HepG2 (cell line): ENCODE measurements around the gene UACA. TPM values are rescaled to one million over a fixed set of nuclear protein-coding genes. Genes with fewer than 3 reads are reported as not detected.

Experiments
- BCL6 ChIP-seq: IDR thresholded peaks from 2 replicates; pipeline ENCODE4 v1.6.1; 2016; ENCODE audit warnings: missing genetic modification reagents, missing compliant biosample characterization
- BCLAF1 ChIP-seq: fragments of 450-650 bp; IDR thresholded peaks from 2 replicates; pipeline ENCODE4 v1.6.1; 2017; ENCODE audit warnings: mild to moderate bottlenecking
- BHLHE40 ChIP-seq: IDR thresholded peaks from 2 replicates; pipeline ENCODE4 v1.6.1; 2011; ENCODE audit warnings: low read length, improper control_type of control experiment
- CBFB ChIP-seq: sonication (generic); formaldehyde crosslinking; IDR thresholded peaks from 2 replicates; pipeline ENCODE4 v1.4.0; 2020; ENCODE audit warnings: missing genetic modification reagents
- CEBPZ ChIP-seq: IDR thresholded peaks from 2 replicates; pipeline ENCODE4 v1.6.1; 2012; ENCODE audit warnings: low read length, improper control_type of control experiment
- ELF3 ChIP-seq: IDR thresholded peaks from 2 replicates; pipeline ENCODE4 v1.6.1; 2016; ENCODE audit warnings: missing genetic modification reagents, missing compliant biosample characterization
- FOXJ3 ChIP-seq: sonication (generic); formaldehyde crosslinking; IDR thresholded peaks from 2 replicates; pipeline ENCODE4 v1.4.0; 2020; ENCODE audit warnings: missing genetic modification reagents, mild to moderate bottlenecking, borderline replicate concordance
- GLI4 ChIP-seq: sonication (generic); formaldehyde crosslinking; IDR thresholded peaks from 2 replicates; pipeline ENCODE4 v1.5.1; 2020; ENCODE audit warnings: missing genetic modification reagents, mild to moderate bottlenecking, moderate library complexity, borderline replicate concordance
- HES4 ChIP-seq: sonication (generic); formaldehyde crosslinking; IDR thresholded peaks from 2 replicates; pipeline ENCODE4 v1.9.0; 2021; ENCODE audit warnings: mild to moderate bottlenecking, missing genetic modification reagents, borderline replicate concordance
- HIVEP1 ChIP-seq: sonication (generic); formaldehyde crosslinking; IDR thresholded peaks from 2 replicates; pipeline ENCODE4 v1.4.0; 2020; ENCODE audit warnings: mild to moderate bottlenecking, missing genetic modification reagents
- MYNN ChIP-seq: sonication (generic); formaldehyde crosslinking; IDR thresholded peaks from 2 replicates; pipeline ENCODE4 v1.4.0; 2020; ENCODE audit warnings: mild to moderate bottlenecking, low read depth, missing genetic modification reagents
- NFATC3 ChIP-seq: sonication (generic); formaldehyde crosslinking; IDR thresholded peaks from 2 replicates; pipeline ENCODE4 v1.5.1; 2020; ENCODE audit warnings: mild to moderate bottlenecking, missing genetic modification reagents
- NR2F6 ChIP-seq, 2 experiments: IDR thresholded peaks; 2 replicates each; pipeline ENCODE4 v1.6.1; 2016; ENCODE audit warnings: antibody characterized with exemption in 1 of 2, mild to moderate bottlenecking in 1 of 2
- SATB2 ChIP-seq: sonication (generic); formaldehyde crosslinking; IDR thresholded peaks from 2 replicates; pipeline ENCODE4 v1.5.0; 2020; ENCODE audit warnings: missing genetic modification reagents
- SOX13 ChIP-seq, 3 experiments: fragments of 450-650 bp in 1 of 3; sonication (generic) in 1 of 3; formaldehyde crosslinking in 1 of 3; IDR thresholded peaks in 2 of 3; conservative IDR thresholded peaks in 1 of 3; 2 replicates each; pipeline versions ENCODE4 v1.5.0 to v1.6.1; 2016 to 2020; ENCODE audit warnings: antibody characterized with exemption in 1 of 3, mild to moderate bottlenecking in 1 of 3, missing compliant biosample characterization in 1 of 3, missing genetic modification reagents in 1 of 3, moderate library complexity in 1 of 3
- ZNF362 ChIP-seq: sonication (generic); formaldehyde crosslinking; IDR thresholded peaks from 2 replicates; pipeline ENCODE4 v1.4.0; 2020; ENCODE audit warnings: missing genetic modification reagents, mild to moderate bottlenecking, borderline replicate concordance
- ZNF430 ChIP-seq: sonication (generic); formaldehyde crosslinking; IDR thresholded peaks from 2 replicates; pipeline ENCODE4 v1.9.0; 2021; ENCODE audit warnings: mild to moderate bottlenecking, missing genetic modification reagents
- ZNF432 ChIP-seq: sonication (generic); formaldehyde crosslinking; IDR thresholded peaks from 2 replicates; pipeline ENCODE4 v1.5.0; 2020; ENCODE audit warnings: missing genetic modification reagents, mild to moderate bottlenecking, borderline replicate concordance
- ZNF589 ChIP-seq: sonication (generic); formaldehyde crosslinking; conservative IDR thresholded peaks from 2 replicates; pipeline ENCODE4 v1.8.0; 2022; ENCODE audit warnings: mild to moderate bottlenecking, moderate library complexity, missing genetic modification reagents
- ZNF597 ChIP-seq: sonication (generic); formaldehyde crosslinking; IDR thresholded peaks from 2 replicates; pipeline ENCODE4 v1.5.0; 2020; ENCODE audit warnings: missing genetic modification reagents
- ZNF775 ChIP-seq: sonication (generic); formaldehyde crosslinking; IDR thresholded peaks from 2 replicates; pipeline ENCODE4 v1.4.0; 2020; ENCODE audit warnings: missing genetic modification reagents, mild to moderate bottlenecking, moderate library complexity, borderline replicate concordance
- polyA plus RNA-seq, 8 experiments: library from polyadenylated mRNA; depleted of rRNA in 3 of 8; stranded (reverse) in 7 of 8; unstranded in 1 of 8; fragments of >200 nt; fragmentation: Illumina TruSeq in 4 of 8; extraction: Trizol in 4 of 8; gene quantifications; 2 replicates each; pipeline versions ENCODE4 v1.2.1 to v1.2.3, GENCODE V29; 2011 to 2016; ENCODE audit warnings: low read depth in 4 of 8, missing spikeins in 1 of 8, mixed read lengths in 1 of 8; ENCODE audit not compliant: insufficient read depth in 1 of 8
- total RNA-seq, 5 experiments: library from RNA; depleted of rRNA; stranded (reverse); fragments of >200 nt; fragmentation: Illumina TruSeq; extraction: Trizol; gene quantifications; 2 replicates each; pipeline ENCODE4 v1.2.3, GENCODE V29; 2016; ENCODE audit warnings: low read depth in 1 of 5

Gene UACA
- total and polyA plus RNA-seq, 2 of the 13 experiments (the other 11 are each of a cell fraction or from before 2014, with no cell fraction given), result 17.8 to 39.2 TPM

GRCh38 chr15:70690491-70691276, 72.7 kb downstream of the UACA start (continued):
- TF ChIP-seq ZNF597 (no peak), FOXJ3 (no peak), MYNN (CRISPR knock-in tag) (no peak), BCLAF1 (no peak), SOX13 (IDR thresholded peaks at IDR 0.05) (no peak), SOX13 (CRISPR knock-in tag; conservative IDR thresholded peaks at IDR 0.05 in 1 of 2, IDR thresholded peaks at IDR 0.05 in 1 of 2) (peak in 1 of 2 experiments; percentile 76; a peak in 2 of 4 replicates), NR2F6 (IDR thresholded peaks at IDR 0.05) (peak; percentile 87), NR2F6 (CRISPR knock-in tag; IDR thresholded peaks at IDR 0.05) (peak; percentile 74), ZNF589 (CRISPR knock-in tag) (no peak), BHLHE40 (no peak), ZNF775 (CRISPR knock-in tag) (no peak), CBFB (CRISPR knock-in tag) (no peak), SATB2 (no peak), CEBPZ (no peak), BCL6 (peak; percentile 77), NFATC3 (CRISPR knock-in tag) (no peak), ZNF362 (CRISPR knock-in tag) (no peak), HIVEP1 (no peak), GLI4 (CRISPR knock-in tag) (no peak), ZNF430 (CRISPR knock-in tag) (no peak), ZNF432 (CRISPR knock-in tag) (no peak), ELF3 (peak; percentile 28; the same call in 1 of the 2 replicates), HES4 (CRISPR knock-in tag) (no peak)
